Psoas muscle (tissue), 8 donors: ENCODE results near the gene HSPA12A. TPM values are rescaled to one million over a fixed set of nuclear protein-coding genes. Genes with fewer than 3 reads are reported as not detected.

Source experiments
- ATAC-seq, 4 donors: fragments of 200-7000 bp; cut with Tn5 transposase; one replicate each; pipeline ENCODE4 v1.9.1; 2020; ENCODE audit warnings: moderate library complexity in 3 of 4, mild to moderate bottlenecking in 2 of 4
- DNase-seq, 2 donors: peaks; one replicate each; pipeline ENCODE4 v3.0.0-alpha.2; 2020
- H3K27ac ChIP-seq: fragments of 200-600 bp; one replicate; pipeline ENCODE4 v1.8.0; 2022
- H3K27me3 ChIP-seq, 3 donors: fragments of 200-600 bp in 1 of 3; one replicate each; pipeline versions ENCODE4 v1.6.1 to v1.8.0; 2013 to 2022; ENCODE audit warnings: low read length in 2 of 3, mild to moderate bottlenecking in 2 of 3, moderate library complexity in 1 of 3; ENCODE audit not compliant: insufficient read depth in 3 of 3
- H3K36me3 ChIP-seq, 2 donors: fragments of 200-600 bp in 1 of 2; one replicate each; pipeline versions ENCODE4 v1.6.1 to v1.8.0; 2013 to 2022; ENCODE audit warnings: low read depth in 1 of 2, mild to moderate bottlenecking in 1 of 2, moderate library complexity in 1 of 2; ENCODE audit not compliant: insufficient read depth in 1 of 2
- H3K4me1 ChIP-seq: fragments of 200-600 bp; one replicate; pipeline ENCODE4 v1.8.0; 2022
- H3K4me3 ChIP-seq: fragments of 200-600 bp; one replicate; pipeline ENCODE4 v1.8.0; 2022; ENCODE audit warnings: mild to moderate bottlenecking
- H3K9me3 ChIP-seq: fragments of 200-600 bp; one replicate; pipeline ENCODE4 v1.8.0; 2022
- CTCF ChIP-seq: fragments of 200-600 bp; IDR thresholded peaks from one replicate; pipeline ENCODE4 v1.8.0; 2022; ENCODE audit warnings: antibody characterized with exemption
- WGBS, 3 donors: extraction: QIAGEN DNeasy Blood & Tissue Kit; methylation state at CpG; one replicate each; pipeline versions ENCODE4 v1.1.6 to v1.1.7; 2013; 5-methylcytosine and 5-hydroxymethylcytosine counted together
- intact Hi-C, 2 donors: fragments of 100-400 bp; cut with DNase I; formaldehyde crosslinking; loops; one replicate each; pipeline versions ENCODE4 v1.11.0 to v1.14.2; 2022
- polyA plus RNA-seq, 3 donors: library from polyadenylated mRNA; stranded (reverse); fragments of 200-250 nt; gene quantifications; one replicate each; pipeline ENCODE4 v1.2.3, GENCODE V29; 2013
- total RNA-seq, 4 donors: library from RNA; stranded (reverse); fragmentation: NEBNext Ultra II Directional in 2 of 4; extraction: Animal tissue kit (Norgen Biotek cat#: 25700) in 2 of 4; gene quantifications; one replicate each; pipeline versions ENCODE4 v1.2.1 to v1.2.4, GENCODE V29; 2021 to 2023
- donor health status: healthy with polysubstance abuse.
- donor health status: DM: no; HTN: no; CAD: no; lungs with moderate emphysema.
- donor health status: Bipolar disorder and iron deficiency.
- donor health status: healthy.
- donor health status: DM: yes; HTN: yes; CAD: no.
- donor health status: DM: no; HTN: no; CAD: no.
- donor health status: DM: no; HTN: no; CAD: no.
- donor health status: DM: yes; HTN: yes; CAD: no.

HSPA12A gene
- total and polyA plus RNA-seq, 7 donors: 2.6 to 11.4 (median 7.0) TPM

GRCh38 chr10:116785867-116786266 is 43.5 kb upstream of the HSPA12A start:
- ATAC-seq (no peak), DNase-seq (no peak)
- intact Hi-C loops: loop anchor here in 1 of 2 donors (5.0 kb wide), 1 partner anchor 44 kb away; the partner anchor contains the start of gene HSPA12A

DNA sequence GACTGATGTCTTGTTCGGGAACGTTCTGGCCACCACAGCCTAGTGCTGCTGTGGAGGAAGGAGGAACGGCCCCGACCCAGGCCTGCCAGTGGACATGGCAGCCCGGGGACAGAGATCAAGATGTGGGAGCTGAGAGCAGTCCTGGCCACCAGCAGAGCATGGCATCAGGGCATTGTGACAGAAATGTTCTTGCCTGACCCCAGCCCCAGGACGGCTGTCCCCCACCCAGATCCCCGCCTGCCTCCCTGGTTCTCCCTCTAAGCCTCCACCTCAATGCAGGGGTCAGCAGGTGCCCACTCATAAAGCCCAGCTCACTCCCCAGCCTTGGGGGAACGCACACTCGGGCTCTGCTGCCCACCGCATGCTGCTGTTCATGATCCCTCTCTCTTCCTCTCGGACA is 42.9 kb upstream of the HSPA12A start:
- ATAC-seq: no peak
- Histone ChIP-seq H3K9me3 (no peaks in the 10 kb centered on the region), H3K27me3 (peaks cover 0 to 2% (median 0%) of the 10 kb centered on the region in 3 donors), H3K36me3 (no peaks in the 10 kb centered on the region), H3K4me1 (peaks cover 6% of the 10 kb centered on the region), H3K4me3 (no peak overlapping the region), H3K27ac (no peak overlapping the region)
- no peak for DNase-seq
- TF ChIP-seq CTCF: no peak
- intact Hi-C loops: loop anchor here in 1 of 2 donors (5.0 kb wide), 1 partner anchor 43 kb away; the partner anchor contains the start of gene HSPA12A
- 90 to 91% (median 90%) methylated on average over 11 of the region's 11 CpGs for WGBS, 3 donors

More at GRCh38 chr10:116785867-116786266, 43.5 kb upstream of the HSPA12A start:
- H3K9me3 ChIP-seq: no peaks in the 10 kb centered on the region
- no peak overlapping the region for H3K27ac ChIP-seq
- H3K4me3 ChIP-seq: no peak overlapping the region
- H3K4me1 ChIP-seq: peaks cover 6% of the 10 kb centered on the region
- no peaks in the 10 kb centered on the region for H3K36me3 ChIP-seq
- WGBS, 3 donors: 94 to 96% (median 96%) methylated on average over 8 of the region's 8 CpGs
- TF ChIP-seq CTCF: no peak
- peaks cover 0 to 2% (median 0%) of the 10 kb centered on the region in 3 donors for H3K27me3 ChIP-seq

- ATAC-seq (no peak), DNase-seq (no peak)
- Histone ChIP-seq H3K4me1 (peaks cover 6% of the 10 kb centered on the region), H3K9me3 (no peaks in the 10 kb centered on the region), H3K4me3 (no peak overlapping the region), H3K27ac (no peak overlapping the region), H3K36me3 (no peaks in the 10 kb centered on the region), H3K27me3 (peaks cover 0 to 2% (median 0%) of the 10 kb centered on the region in 3 donors)
- WGBS, 3 donors: 49 to 70% (median 56%) methylated on average over 7 of the region's 7 CpGs
- intact Hi-C loops: loop anchor here in 1 of 2 donors (5.0 kb wide), 1 partner anchor 42 kb away; the partner anchor contains the start of gene HSPA12A
- no peak for TF ChIP-seq CTCF
Observed at GRCh38 chr10:116784651-116785050, 42.3 kb upstream of the HSPA12A start.

GRCh38 chr10:116784035-116784434 is 41.7 kb upstream of the HSPA12A start:
- 87 to 97% (median 92%) methylated on average over 3 of the region's 3 CpGs for WGBS, 3 donors
- intact Hi-C loops: no loop called here
- Histone ChIP-seq H3K4me3 (no peak overlapping the region), H3K27ac (no peak overlapping the region), H3K9me3 (no peaks in the 10 kb centered on the region), H3K27me3 (peaks cover 0 to 2% (median 0%) of the 10 kb centered on the region in 3 donors), H3K36me3 (no peaks in the 10 kb centered on the region), H3K4me1 (peaks cover 6% of the 10 kb centered on the region)
- no peak for ATAC-seq
- TF ChIP-seq CTCF: no peak
- DNase-seq: no peak
